HUES6 (cell line): ENCODE results near the gene PCNX2.
"Not testable (repeated sequence)": the region's sequence is repeated elsewhere in the genome, so short reads cannot be mapped to it uniquely, and the experiment has no call there.

Source experiments
- H3K27ac ChIP-seq: 2 replicates; pipeline ENCODE4 v1.7.0; 2013; ENCODE audit warnings: low read depth, mild to moderate bottlenecking, low read length, inconsistent platforms
- H3K27me3 ChIP-seq: 2 replicates; pipeline ENCODE4 v1.6.1; 2013; ENCODE audit warnings: low read length; ENCODE audit not compliant: control insufficient read depth, insufficient read depth
- H3K36me3 ChIP-seq: 2 replicates; pipeline ENCODE4 v1.6.1; 2013; ENCODE audit warnings: low read length; ENCODE audit not compliant: control insufficient read depth, insufficient read depth
- H3K4me1 ChIP-seq: 2 replicates; pipeline ENCODE4 v1.6.1; 2013; ENCODE audit warnings: low read length; ENCODE audit not compliant: control insufficient read depth, insufficient read depth
- H3K4me3 ChIP-seq: 2 replicates; pipeline ENCODE4 v1.5.1; 2013; ENCODE audit warnings: low read depth, low read length
- H3K9ac ChIP-seq: one replicate; pipeline ENCODE4 v1.6.1; 2013; ENCODE audit warnings: mild to moderate bottlenecking, low read length
- H3K9me3 ChIP-seq: 2 replicates; pipeline ENCODE4 v1.6.1; 2013; ENCODE audit warnings: low read depth, low read length; ENCODE audit not compliant: control insufficient read depth, insufficient read depth

The PCNX2 gene

DNA sequence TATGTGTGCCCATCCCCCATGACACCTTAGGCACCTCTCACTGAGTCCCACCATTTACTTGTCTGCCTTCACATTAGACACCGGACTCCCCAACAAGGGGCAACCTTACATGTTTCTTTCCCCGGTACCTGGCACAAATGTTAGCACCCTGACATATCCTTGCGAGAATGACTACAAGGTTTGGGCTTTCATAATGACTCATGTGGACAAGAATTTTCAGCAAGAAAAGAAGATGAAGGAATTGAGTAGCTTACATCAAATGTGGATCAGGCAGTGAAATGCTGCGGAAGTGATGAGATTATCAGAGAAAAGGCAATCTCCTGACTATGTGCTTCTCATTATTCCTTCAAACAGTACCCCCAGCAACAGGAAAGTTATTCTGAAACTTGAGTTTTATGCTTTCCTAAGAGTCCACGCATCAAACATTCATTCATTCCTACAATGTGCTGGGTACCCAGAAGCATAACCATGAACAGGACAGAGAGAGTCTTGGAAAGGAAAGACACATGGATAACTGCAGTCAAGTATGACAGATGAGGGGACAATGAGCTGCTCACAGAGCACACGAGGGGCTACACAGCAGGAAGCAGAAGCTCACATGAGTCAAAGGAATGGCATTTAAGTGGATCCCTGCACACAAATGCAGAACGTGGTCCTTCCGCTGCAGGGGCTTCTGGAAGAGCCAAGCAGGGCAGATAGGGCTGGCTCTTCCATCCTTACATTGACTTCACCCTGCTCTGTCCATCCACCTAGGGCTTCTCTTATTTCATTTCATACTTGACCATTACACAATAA, 112.1 kb downstream of the PCNX2 start:
- H3K4me3 ChIP-seq = no peak overlapping the region
- H3K27ac ChIP-seq = no peak overlapping the region
- H3K9me3 ChIP-seq = no peaks in the 10 kb centered on the region; the same call in 1 of the 2 replicates
- peaks cover 34% of the 10 kb centered on the region for H3K36me3 ChIP-seq
- no peak overlapping the region for H3K9ac ChIP-seq
- no peaks in the 10 kb centered on the region for H3K27me3 ChIP-seq
- H3K4me1 ChIP-seq = peaks cover 25% of the 10 kb centered on the region

DNA sequence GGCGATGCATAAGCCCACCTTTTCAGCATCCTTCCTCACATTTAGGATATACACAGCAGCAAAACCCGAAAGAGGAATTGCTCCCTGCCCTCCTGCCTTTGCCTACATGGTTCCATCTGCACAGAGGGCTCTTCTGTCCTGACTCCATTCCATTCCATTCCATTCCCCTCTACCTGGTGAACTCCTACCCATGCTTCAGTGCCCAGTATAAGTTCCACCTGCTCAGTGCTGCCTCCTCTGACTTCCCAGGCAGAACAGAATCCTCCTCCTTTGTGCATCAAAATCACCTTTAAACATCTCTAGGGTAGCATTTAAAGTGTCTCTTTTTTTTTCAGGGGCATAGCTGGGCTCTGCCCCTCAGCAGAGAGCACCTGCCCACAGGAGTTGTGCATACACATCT, 112.9 kb downstream of the PCNX2 start:
- Histone ChIP-seq H3K27ac (no peak overlapping the region), H3K4me3 (no peak overlapping the region), H3K9me3 (peaks cover 5% of the 10 kb centered on the region), H3K36me3 (peaks cover 41% of the 10 kb centered on the region), H3K4me1 (peaks cover 25% of the 10 kb centered on the region), H3K27me3 (no peaks in the 10 kb centered on the region), H3K9ac (no peak overlapping the region)

DNA sequence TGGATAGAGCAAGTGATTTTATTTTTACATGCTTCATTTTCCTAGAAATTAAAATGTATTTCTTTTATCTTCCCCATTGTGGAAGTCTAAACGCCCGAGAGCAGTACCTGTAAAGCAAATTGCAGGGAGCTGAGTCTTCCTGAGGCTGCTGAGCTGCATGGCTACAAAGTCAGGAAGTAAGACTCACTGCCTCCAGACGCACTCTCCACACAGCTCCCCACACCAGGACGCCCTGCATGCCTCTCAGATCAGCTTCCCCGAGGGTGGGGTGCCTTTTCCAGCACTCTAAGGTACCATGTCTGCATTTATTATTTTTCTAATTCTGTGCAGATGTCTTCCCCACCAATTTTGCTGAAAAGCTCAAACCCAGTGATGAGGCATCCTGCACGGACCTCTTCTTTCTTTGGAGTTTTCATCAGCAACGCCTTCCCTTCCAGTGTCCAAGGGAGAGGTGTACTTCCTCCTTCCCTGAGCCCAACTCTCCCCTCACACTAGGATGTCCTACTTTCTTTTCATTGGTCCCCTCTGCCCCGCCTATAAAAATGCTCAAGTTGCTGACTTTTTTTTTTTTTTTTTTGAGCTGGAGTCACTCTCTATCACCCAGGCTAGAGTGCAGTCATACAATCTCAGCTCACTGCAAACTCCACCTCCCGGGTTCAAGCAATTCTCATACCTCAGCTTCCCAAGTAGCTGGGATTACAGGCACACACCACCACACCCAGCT, 114.7 kb downstream of the PCNX2 start:
- H3K27me3 ChIP-seq = no peaks in the 10 kb centered on the region

DNA sequence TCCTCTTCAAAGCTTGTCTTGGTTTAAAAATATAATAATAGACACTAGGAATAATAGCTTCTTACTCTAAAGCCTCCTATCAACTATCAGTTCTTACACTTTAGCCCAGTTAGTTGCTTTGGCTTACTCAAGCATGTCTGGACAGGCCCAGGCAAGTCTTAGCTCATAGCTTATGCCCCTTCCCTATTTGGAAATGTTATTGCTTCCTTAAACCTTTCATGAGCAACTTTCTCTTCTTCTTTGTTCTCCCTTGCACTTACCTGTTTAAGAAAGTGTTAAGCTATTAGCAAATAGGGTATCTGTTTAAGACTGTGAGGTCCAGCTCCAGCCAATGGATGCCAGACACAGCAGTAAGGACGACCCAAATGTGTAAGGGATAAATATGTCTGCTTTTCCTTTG, 115.9 kb downstream of the PCNX2 start:
- not testable (repeated sequence) for H3K4me3 ChIP-seq, H3K27me3 ChIP-seq, H3K9ac ChIP-seq, H3K9me3 ChIP-seq
- peaks cover 25% of the 10 kb centered on the region for H3K4me1 ChIP-seq
- peaks cover 60% of the 10 kb centered on the region for H3K36me3 ChIP-seq
- peak overlapping the region; percentile 69 for H3K27ac ChIP-seq

More for the DNA sequence above, 114.7 kb downstream of the PCNX2 start:
- Histone ChIP-seq H3K9me3 (peaks cover 8% of the 10 kb centered on the region), H3K27ac (peak overlapping the region; percentile 69), H3K9ac (no peak overlapping the region), H3K36me3 (peaks cover 49% of the 10 kb centered on the region), H3K4me1 (peaks cover 25% of the 10 kb centered on the region), H3K4me3 (no peak overlapping the region)

DNA sequence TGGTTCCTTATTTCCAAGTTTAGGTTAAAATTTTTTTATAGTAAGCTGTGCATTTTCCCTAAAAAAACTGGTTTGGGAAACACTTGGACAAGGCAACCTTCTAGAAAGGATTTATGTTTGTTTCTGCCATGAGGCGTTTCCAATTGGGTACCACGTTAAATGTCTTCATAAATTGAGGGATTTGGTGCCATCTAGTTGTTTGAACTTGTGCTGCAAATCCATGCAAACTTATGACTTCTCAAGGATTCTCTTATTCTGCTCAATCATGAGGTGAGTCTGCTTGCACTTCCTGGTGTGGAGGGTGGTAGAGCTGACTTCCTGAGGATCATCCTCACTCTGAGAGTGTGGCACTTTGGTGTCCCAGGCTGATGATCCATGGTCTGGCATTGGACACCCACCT, 123.3 kb downstream of the PCNX2 start:
- H3K4me1 ChIP-seq = no peaks in the 10 kb centered on the region
- H3K4me3 ChIP-seq = no peak overlapping the region
- H3K27ac ChIP-seq = no peak overlapping the region
- no peak overlapping the region for H3K9ac ChIP-seq
- peaks cover 58% of the 10 kb centered on the region for H3K36me3 ChIP-seq
- H3K27me3 ChIP-seq = no peaks in the 10 kb centered on the region
- peaks cover 2% of the 10 kb centered on the region; the same call in 1 of the 2 replicates for H3K9me3 ChIP-seq

DNA sequence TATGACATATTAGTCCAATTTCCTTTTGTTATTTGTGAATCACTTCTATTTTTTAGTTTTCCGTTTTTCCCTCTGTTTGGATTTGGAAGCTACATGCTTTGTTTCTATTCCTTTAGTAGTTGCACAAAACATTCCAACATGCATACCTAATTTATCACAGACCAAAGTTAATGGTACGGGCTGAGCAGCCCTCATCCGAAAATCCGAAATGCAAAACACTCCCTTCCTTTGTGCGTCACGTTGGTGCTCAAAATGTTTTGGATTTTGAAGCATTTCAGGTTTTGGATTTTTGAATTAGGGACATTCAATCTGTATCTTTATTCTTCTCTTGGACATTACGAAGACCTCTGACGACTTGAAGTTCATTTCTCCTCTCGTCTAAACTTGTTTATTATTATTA, 124.8 kb downstream of the PCNX2 start:
- Histone ChIP-seq H3K27ac (no peak overlapping the region), H3K4me3 (no peak overlapping the region), H3K27me3 (no peaks in the 10 kb centered on the region), H3K9ac (no peak overlapping the region), H3K36me3 (peaks cover 47% of the 10 kb centered on the region), H3K9me3 (peaks cover 2% of the 10 kb centered on the region; the same call in 1 of the 2 replicates), H3K4me1 (no peaks in the 10 kb centered on the region)

DNA sequence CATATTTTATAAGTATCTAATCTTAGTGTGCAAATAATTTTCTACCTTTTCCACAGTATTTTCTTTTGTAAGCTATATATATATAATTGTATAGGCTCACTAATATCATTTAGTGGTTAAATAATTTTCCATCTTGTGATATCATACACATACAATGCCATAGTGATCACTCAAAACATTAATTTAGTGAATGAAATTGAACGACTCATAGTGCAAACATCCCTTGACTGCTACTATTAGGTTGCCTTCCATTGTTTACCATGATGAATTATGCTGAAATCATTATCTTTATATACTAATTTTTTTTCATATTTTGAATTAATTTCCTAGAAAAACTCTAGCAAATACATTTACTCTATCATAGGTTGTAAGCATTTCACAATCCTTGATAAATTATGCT, 127.1 kb downstream of the PCNX2 start:
- Histone ChIP-seq H3K4me3 (no peak overlapping the region), H3K9me3 (peaks cover 14% of the 10 kb centered on the region), H3K27ac (no peak overlapping the region), H3K27me3 (no peaks in the 10 kb centered on the region), H3K4me1 (no peaks in the 10 kb centered on the region), H3K9ac (no peak overlapping the region), H3K36me3 (peaks cover 49% of the 10 kb centered on the region)

DNA sequence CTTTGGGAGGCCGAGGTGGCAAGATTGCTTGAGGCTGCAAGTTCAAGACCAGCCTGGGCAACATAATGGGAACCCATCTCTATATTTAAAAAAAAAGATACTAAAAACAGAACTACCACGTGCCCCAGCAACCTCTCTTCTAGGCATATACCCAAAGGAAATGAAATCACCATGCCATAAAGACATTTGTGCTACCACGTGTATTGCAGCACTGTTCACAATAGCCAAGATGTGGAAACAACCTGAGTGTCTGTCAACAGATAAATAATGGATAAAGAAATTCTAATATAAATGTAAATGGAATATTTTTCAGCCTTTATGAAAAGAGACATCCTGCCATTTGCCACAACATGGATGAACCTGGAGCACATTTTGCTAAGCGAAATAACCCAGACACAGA, 128.6 kb downstream of the PCNX2 start:
- Histone ChIP-seq H3K36me3 (peaks cover 36% of the 10 kb centered on the region), H3K9me3 (peaks cover 14% of the 10 kb centered on the region), H3K27ac (no peak overlapping the region), H3K27me3 (no peaks in the 10 kb centered on the region), H3K4me3 (no peak overlapping the region), H3K9ac (no peak overlapping the region), H3K4me1 (no peaks in the 10 kb centered on the region)

DNA sequence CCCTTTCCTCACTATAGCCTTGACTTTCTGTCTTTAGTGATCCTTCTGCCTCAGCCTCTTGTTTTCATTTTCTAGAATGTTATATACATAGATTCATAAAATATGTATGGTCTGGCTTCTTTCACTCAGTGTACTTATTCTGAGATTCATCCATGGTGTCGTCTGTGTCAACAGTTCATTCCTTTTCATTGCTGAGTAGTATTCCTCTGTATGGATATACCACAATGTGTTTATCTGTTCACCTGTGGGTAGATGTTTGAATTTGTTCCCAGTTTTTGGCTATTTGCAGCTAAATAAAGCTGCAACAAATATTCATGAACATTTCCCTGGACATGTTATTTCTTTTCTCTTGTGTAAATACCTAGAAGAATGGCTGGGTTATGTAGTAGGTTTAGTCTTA, 131.8 kb downstream of the PCNX2 start:
- Histone ChIP-seq H3K27ac (no peak overlapping the region), H3K4me1 (no peaks in the 10 kb centered on the region), H3K4me3 (no peak overlapping the region), H3K9ac (no peak overlapping the region), H3K36me3 (peaks cover 48% of the 10 kb centered on the region), H3K27me3 (no peaks in the 10 kb centered on the region), H3K9me3 (peaks cover 12% of the 10 kb centered on the region)

DNA sequence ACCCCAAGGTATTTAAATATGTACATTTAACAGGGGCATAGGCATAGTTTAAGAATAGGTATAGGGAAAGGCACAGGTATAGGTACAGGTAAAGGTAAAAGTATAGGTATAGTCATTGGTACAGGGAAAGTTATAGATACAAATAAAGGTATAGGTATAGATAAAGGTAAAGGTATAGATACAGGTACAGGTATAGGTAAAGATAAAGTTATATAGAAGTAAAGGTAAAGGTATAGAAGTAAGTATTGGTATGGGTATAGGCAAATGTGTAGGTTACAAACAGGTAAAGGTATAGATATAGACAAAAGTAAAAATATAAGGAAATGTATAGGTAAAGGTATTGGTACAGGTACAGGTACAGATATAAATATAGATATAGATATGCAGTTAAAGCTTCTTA, 137.2 kb downstream of the PCNX2 start:
- no peak overlapping the region for H3K4me3 ChIP-seq
- H3K27me3 ChIP-seq = no peaks in the 10 kb centered on the region
- no peak overlapping the region for H3K27ac ChIP-seq
- H3K36me3 ChIP-seq = peaks cover 64% of the 10 kb centered on the region
- no peak overlapping the region for H3K9ac ChIP-seq
- H3K9me3 ChIP-seq = no peaks in the 10 kb centered on the region
- no peaks in the 10 kb centered on the region for H3K4me1 ChIP-seq

DNA sequence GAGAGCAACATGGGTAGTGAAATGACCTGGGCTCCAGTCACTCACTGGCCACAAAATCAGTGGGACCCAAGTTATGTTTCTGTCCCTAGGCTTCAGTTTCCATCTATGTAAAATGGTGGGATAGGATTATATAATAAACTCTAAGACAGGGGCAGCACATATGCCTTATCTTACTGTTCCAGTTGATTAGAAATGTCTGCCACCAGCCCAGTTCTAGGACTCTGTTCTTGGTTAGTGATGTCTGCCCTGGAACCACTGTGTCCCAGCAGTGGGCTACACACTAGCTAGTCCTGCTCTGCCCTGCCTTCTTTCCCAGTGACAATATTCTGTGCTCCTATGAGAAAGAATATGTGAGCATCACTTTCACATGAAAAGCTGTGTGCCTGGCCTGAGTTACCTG, 138.3 kb downstream of the PCNX2 start:
- Histone ChIP-seq H3K27me3 (no peaks in the 10 kb centered on the region), H3K27ac (no peak overlapping the region), H3K36me3 (peaks cover 71% of the 10 kb centered on the region), H3K4me1 (no peaks in the 10 kb centered on the region), H3K9me3 (no peaks in the 10 kb centered on the region), H3K9ac (no peak overlapping the region), H3K4me3 (no peak overlapping the region)
